ENCODE measurements around the gene TRIM9. TPM values are rescaled to one million over a fixed set of nuclear protein-coding genes. Genes with fewer than 3 reads are reported as not detected.

The TRIM9 gene
- total and polyA plus RNA-seq, 9 of the 15 experiments (the other 6 are each of a cell fraction or from before 2014, with no cell fraction given) = 0.03 to 0.15 (median 0.04) TPM; not detected in 4

DNA sequence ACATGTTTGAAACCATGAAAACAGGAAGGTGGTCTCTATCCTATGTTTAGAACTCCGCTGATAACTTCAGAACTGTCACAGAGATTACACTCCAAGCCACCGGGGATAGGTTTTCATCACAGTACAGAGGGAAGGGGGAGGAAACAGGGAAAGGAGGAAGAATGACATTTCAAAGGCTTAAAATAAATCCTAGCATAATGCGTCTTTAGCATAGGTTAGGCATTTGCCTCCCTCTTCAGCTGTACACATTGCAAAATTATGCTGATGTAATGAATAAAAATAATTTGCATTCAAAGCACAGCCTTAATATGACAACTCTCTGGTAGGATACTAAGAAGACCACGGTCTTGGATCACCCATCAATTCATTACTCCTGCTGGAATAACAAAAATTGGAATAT is 96.3 kb downstream of the TRIM9 start:
- Histone ChIP-seq H3K9me3 (replicated peaks; ENCODE audit: control insufficient read depth, insufficient read depth, low read depth, low read length) (no peaks in the 10 kb centered on the region), H3K4me1 (replicated peaks in 1 of 2; ENCODE audit: control insufficient read depth in 2 of 2, insufficient read depth in 2 of 2, low read length in 2 of 2) (no peaks in the 10 kb centered on the region), H3K36me3 (ENCODE audit: control insufficient read depth, insufficient read depth, low read length) (no peaks in the 10 kb centered on the region), H2AFZ (ENCODE audit: low read depth, low read length) (no peak overlapping the region), H3K9ac (ENCODE audit: insufficient read depth in 1 of 2, low read depth in 2 of 2, low read length in 2 of 2) (no peak overlapping the region), H3K27ac (ENCODE audit: extremely low read depth, low read depth, low read length) (no peak overlapping the region), H3K4me2 (ENCODE audit: insufficient read depth, low read length) (no peak overlapping the region), H3K9me1 (ENCODE audit: control insufficient read depth, insufficient read depth, low read length) (no peaks in the 10 kb centered on the region), H3K79me2 (ENCODE audit: control insufficient read depth, insufficient read depth, low read length) (no peaks in the 10 kb centered on the region), H3K27me3 (ENCODE audit: control insufficient read depth in 2 of 2, insufficient read depth in 2 of 2, low read length in 2 of 2) (peaks cover 14 to 22% of the 10 kb centered on the region in 2 experiments; a peak in 4 of 5 replicates), H4K20me1 (replicated peaks; ENCODE audit: control insufficient read depth, insufficient read depth, low read length) (no peaks in the 10 kb centered on the region), H3K4me3 (no peak overlapping the region)
- BruUV-seq (replicated peaks) = no TSS peak
- ChIA-PET CTCF (ENCODE audit: low intra/inter-chr PET ratio) (no interaction called here), POLR2A (no interaction called here)
- 0% methylated on average over 4 of the region's 4 CpGs for WGBS (ENCODE audit: insufficient coverage, low coverage, missing lambda C conversion rate)
- FAIRE-seq (no peak), DNase-seq (ENCODE audit: extremely low read depth in 1 of 4, low spot score in 3 of 4) (no peak), ATAC-seq (no peak)
- intact Hi-C loops (cut with micrococcal nuclease) (no loop called here), in situ Hi-C loops (cut with MboI) (no loop called here)
- 0 out of 2 replicates have a peak, but pooled peaks have one; percentile 17 for TF ChIP-seq ZNF316 (IDR thresholded peaks at IDR 0.05)
- TF ChIP-seq, protein P1, sequence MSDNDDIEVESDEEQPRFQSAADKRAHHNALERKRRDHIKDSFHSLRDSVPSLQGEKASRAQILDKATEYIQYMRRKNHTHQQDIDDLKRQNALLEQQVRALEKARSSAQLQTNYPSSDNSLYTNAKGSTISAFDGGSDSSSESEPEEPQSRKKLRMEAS (CRISPR knock-in tag; IDR thresholded peaks at IDR 0.05) = no peak

DNA sequence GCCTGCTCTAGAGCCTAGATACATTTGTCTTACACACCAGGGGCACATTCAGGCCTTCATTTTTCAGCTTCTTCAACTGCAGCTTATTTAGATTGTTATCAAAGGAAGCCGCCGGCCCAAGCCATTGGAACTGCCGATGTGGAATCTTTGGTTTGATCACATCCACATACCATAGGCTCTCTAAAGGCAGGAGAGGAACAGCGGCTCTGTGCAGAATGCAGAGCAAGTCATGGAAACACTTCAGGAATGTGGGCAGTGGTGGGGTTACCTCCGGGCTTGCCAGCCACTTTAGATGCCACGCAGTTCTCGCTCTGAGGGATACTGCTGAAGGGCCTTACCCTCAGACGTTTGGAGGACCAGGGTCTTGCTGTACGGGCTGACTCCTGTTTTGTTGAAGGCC is 97.2 kb downstream of the TRIM9 start:
- in situ Hi-C loops (cut with MboI) (no loop called here), intact Hi-C loops (cut with micrococcal nuclease) (no loop called here)
- CTCF ChIA-PET (ENCODE audit: low intra/inter-chr PET ratio) = no interaction called here
- Histone ChIP-seq H4K20me1 (replicated peaks; ENCODE audit: control insufficient read depth, insufficient read depth, low read length) (no peaks in the 10 kb centered on the region), H3K27me3 (ENCODE audit: control insufficient read depth in 2 of 2, insufficient read depth in 2 of 2, low read length in 2 of 2) (peaks cover 13 to 22% of the 10 kb centered on the region in 2 experiments; a peak in 4 of 5 replicates), H3K4me2 (ENCODE audit: insufficient read depth, low read length) (no peak overlapping the region), H3K9me1 (ENCODE audit: control insufficient read depth, insufficient read depth, low read length) (no peaks in the 10 kb centered on the region), H2AFZ (ENCODE audit: low read depth, low read length) (no peak overlapping the region), H3K9me3 (replicated peaks; ENCODE audit: control insufficient read depth, insufficient read depth, low read depth, low read length) (no peaks in the 10 kb centered on the region), H3K9ac (ENCODE audit: insufficient read depth in 1 of 2, low read depth in 2 of 2, low read length in 2 of 2) (no peak overlapping the region), H3K4me1 (replicated peaks in 1 of 2; ENCODE audit: control insufficient read depth in 2 of 2, insufficient read depth in 2 of 2, low read length in 2 of 2) (no peaks in the 10 kb centered on the region), H3K79me2 (ENCODE audit: control insufficient read depth, insufficient read depth, low read length) (no peaks in the 10 kb centered on the region), H3K27ac (ENCODE audit: extremely low read depth, low read depth, low read length) (no peak overlapping the region), H3K4me3 (no peak overlapping the region), H3K36me3 (ENCODE audit: control insufficient read depth, insufficient read depth, low read length) (no peaks in the 10 kb centered on the region)
- FAIRE-seq = no peak
- no peak for ATAC-seq
- DNase-seq (ENCODE audit: extremely low read depth in 1 of 4, low spot score in 3 of 4) = no peak
- POLR2A ChIA-PET = no interaction called here
- 3% methylated on average over 9 of the region's 9 CpGs for WGBS (ENCODE audit: insufficient coverage, low coverage, missing lambda C conversion rate)
- no TSS peak for BruUV-seq (replicated peaks)
- no peak for TF ChIP-seq U2AF2 (optimal IDR thresholded peaks at IDR 0.05; ENCODE audit: low read depth, low read length)
- TF ChIP-seq FIP1L1 (IDR thresholded peaks at IDR 0.05; ENCODE audit: low read depth, low read length, poor library complexity, severe bottlenecking) = no peak
- TF ChIP-seq, protein P2, sequence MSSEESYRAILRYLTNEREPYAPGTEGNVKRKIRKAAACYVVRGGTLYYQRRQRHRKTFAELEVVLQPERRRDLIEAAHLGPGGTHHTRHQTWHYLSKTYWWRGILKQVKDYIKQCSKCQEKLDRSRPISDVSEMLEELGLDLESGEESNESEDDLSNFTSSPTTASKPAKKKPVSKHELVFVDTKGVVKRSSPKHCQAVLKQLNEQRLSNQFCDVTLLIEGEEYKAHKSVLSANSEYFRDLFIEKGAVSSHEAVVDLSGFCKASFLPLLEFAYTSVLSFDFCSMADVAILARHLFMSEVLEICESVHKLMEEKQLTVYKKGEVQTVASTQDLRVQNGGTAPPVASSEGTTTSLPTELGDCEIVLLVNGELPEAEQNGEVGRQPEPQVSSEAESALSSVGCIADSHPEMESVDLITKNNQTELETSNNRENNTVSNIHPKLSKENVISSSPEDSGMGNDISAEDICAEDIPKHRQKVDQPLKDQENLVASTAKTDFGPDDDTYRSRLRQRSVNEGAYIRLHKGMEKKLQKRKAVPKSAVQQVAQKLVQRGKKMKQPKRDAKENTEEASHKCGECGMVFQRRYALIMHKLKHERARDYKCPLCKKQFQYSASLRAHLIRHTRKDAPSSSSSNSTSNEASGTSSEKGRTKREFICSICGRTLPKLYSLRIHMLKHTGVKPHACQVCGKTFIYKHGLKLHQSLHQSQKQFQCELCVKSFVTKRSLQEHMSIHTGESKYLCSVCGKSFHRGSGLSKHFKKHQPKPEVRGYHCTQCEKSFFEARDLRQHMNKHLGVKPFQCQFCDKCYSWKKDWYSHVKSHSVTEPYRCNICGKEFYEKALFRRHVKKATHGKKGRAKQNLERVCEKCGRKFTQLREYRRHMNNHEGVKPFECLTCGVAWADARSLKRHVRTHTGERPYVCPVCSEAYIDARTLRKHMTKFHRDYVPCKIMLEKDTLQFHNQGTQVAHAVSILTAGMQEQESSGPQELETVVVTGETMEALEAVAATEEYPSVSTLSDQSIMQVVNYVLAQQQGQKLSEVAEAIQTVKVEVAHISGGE (CRISPR knock-in tag; IDR thresholded peaks at IDR 0.05) = no peak
- TF ChIP-seq ZEB2 (IDR thresholded peaks at IDR 0.05) = no peak
- TF ChIP-seq ZNF41 (CRISPR knock-in tag; conservative IDR thresholded peaks at IDR 0.05) = no peak
- TF ChIP-seq ZNF174 (CRISPR knock-in tag; IDR thresholded peaks at IDR 0.05) = no peak
- TF ChIP-seq, protein P3, sequence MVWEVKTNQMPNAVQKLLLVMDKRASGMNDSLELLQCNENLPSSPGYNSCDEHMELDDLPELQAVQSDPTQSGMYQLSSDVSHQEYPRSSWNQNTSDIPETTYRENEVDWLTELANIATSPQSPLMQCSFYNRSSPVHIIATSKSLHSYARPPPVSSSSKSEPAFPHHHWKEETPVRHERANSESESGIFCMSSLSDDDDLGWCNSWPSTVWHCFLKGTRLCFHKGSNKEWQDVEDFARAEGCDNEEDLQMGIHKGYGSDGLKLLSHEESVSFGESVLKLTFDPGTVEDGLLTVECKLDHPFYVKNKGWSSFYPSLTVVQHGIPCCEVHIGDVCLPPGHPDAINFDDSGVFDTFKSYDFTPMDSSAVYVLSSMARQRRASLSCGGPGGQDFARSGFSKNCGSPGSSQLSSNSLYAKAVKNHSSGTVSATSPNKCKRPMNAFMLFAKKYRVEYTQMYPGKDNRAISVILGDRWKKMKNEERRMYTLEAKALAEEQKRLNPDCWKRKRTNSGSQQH (CRISPR knock-in tag; IDR thresholded peaks at IDR 0.05) = no peak

Data from K562 (cell line).